ENCODE results near the gene ZBTB7B.
"Not testable (repeated sequence)": the region's sequence is repeated elsewhere in the genome, so short reads cannot be mapped to it uniquely, and the experiment has no call there.

Gene ZBTB7B

GRCh38 chr1:154969246-154969645 lies 33.4 kb upstream of the ZBTB7B start:
- no peak for DNase-seq (ENCODE audit: low read depth)

DNA sequence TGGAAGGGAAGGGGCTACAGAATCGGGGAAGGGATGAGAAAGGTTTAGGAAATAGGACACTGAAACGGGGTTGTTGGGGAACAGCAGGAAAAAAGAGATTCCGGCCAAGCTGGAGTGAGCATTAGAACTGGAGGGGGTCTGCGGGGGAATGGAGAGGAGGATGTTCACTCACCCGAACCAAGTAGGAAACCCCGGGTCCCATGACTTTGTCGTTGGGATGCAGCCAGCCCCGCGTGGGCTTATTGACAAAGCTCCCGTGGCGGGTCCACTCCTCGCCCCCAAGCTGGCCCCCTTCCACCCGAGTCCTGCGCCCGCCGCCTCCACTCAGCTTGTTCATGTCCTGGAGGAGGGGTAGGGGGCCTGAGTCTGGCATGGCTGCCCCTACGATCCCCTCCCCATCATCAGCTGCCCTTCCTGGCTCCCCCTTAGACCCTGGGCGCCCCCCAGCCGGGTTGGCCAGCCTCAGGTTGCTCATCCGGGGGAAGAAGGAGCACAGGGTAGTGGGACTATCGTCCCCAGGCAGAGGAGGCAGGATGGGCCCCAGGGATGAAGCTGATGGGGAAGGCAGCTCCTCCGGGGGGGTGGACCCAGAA lies 32.6 kb upstream of the ZBTB7B start:
- no peak for DNase-seq (ENCODE audit: low read depth)

DNA sequence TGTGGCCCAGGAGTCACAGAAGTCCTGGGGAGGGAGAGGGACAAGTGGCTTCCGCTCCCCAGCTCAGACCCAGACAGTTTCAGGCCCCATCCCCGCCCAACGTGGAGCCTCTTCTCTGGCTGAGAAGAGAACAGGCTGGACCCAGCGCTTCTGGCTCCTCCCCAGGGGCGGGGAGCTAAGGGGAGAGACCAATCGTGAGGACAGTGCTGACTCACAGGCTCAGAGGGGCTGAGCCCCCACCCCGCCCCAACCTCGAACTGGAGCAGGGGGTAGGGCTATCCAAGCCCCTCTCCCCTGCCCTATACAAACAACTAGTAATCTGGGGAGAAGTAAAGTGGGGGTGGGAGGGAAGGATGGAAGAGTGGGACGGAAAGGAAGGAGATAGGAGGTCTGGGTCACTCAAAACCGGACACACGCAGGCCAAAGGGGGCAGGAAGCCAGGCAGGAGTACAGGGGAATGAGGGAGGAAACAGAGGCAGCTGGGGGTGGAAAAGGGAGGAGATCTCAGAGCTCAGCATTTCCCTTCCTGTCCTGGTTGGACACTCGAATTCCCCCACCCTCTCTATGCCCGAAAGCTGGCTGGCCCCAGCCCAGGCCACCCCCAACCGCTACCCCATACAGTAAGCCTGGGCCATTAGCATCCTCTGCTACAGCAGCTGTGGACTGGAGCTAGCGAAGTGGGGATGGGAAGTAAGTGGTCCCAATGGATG lies 31.8 kb upstream of the ZBTB7B start, which contains the start of gene SHC1:
Gene SHC1 (minus strand): TSS at position 117 of the 710 bp plus-strand sequence. CDS start 221 bp downstream, outside the sequence.
- DNase-seq (ENCODE audit: low read depth), result no peak

- DNase-seq (ENCODE audit: low read depth), result no peak
Measured at GRCh38 chr1:154971341-154971998, 31.1 kb upstream of the ZBTB7B start.

DNA sequence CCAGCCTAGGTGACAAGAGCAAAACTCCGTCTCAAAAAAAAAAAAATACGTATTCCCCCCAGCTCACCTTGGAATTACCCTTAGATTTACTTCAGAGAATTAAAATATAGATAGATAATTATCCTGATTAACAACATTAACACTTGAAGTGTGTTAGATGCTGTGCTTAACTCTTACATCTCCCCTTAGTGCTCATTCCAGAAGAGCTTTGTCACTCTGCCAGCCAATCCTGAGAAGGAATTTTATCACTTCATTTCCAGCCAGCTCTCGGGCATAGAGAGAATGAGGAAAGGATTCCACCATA lies 30.4 kb upstream of the ZBTB7B start:
- no peak for DNase-seq (ENCODE audit: low read depth)

- DNase-seq (ENCODE audit: low read depth), result no peak
Measured at GRCh38 chr1:154972517-154973343, 29.9 kb upstream of the ZBTB7B start.

- peak; percentile 82 for DNase-seq (ENCODE audit: low read depth)
Measured at GRCh38 chr1:154973344-154974101, 29.1 kb upstream of the ZBTB7B start.

DNA sequence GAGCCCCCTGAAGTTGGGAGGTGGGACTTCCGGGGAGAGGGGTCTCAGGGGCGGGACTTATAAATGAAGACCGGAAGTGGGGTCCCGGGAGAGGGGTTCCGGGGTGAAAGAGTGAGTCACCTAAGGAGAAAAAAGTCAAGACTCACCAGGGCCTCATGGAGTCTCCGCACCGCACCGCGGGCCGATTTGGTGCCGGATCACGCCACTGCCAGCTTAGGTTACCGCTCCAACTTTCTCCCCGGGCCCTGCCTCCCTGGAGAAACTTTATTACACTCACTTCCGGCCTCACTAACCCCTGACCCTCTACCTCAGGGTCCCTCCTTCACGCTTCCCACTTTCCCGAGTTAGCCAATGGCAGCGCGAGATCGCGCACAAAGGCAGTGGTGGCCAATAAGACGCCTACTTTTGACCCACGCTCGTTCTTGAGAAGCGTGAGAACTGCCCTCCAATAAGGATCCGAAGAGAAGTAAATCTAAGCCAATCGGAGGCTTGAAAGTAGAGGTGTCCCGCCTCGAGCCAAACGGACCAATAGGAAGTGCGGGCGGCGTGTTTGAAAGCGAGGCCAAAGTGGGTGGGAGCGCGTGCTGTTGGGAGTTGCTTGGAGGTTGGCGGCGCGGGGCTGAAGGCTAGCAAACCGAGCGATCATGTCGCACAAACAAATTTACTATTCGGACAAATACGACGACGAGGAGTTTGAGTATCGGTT lies 28.3 kb upstream of the ZBTB7B start, which contains the start of gene CKS1B:
Gene CKS1B (plus strand): TSS at position 580 of the 706 bp plus-strand sequence. CDS start 65 bp downstream, at position 645.
- peak; percentile 95 for DNase-seq (ENCODE audit: low read depth)

- peak; percentile 91 for DNase-seq (ENCODE audit: low read depth)
Measured at GRCh38 chr1:154974808-154975408, 27.7 kb upstream of the ZBTB7B start.

DNA sequence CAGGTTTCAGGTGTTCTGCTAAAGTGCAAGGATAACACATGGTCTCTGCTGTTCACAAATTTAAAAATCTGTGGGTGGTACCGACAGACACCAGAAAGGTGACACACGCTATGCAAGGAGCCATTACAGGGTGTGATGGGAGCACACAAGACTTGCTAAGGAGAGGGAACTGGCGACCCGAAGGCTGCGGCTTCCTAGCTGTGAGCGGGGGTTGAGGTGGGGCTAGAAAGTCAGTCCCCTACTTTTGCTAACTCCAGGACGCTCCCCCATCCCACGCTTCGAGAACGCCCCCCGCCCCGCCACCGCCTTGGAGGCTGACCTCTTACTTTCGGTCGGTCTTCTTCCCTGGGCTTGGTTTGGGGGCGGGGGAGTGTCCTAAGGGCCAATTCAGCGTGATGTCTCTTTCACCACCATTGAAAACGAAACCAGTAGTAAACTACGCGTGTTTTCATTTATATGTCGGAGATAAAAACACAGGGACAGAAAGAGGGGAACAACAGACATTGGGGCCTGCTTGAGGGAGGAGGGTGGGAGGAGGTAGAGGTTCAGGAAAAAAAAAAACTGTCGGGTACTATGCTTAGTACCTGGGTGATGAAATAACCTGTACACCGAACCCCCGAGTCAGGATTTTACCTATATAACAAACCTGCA lies 27.1 kb upstream of the ZBTB7B start:
- DNase-seq (ENCODE audit: low read depth), result no peak

DNA sequence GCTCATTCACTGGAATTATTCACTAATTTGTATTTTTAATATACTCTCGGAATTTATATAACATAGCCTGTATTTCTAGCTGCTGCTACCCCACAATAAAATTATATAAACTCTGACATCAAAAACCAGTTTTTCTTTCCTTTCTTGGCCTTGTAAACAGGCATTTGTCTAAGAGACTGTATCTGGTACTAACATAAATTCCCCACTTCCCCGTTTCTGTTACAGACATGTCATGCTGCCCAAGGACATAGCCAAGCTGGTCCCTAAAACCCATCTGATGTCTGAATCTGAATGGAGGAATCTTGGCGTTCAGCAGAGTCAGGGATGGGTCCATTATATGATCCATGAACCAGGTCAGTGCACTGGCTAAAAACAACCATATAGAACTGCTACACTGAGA lies 24.8 kb upstream of the ZBTB7B start:
- not testable (repeated sequence) for DNase-seq (ENCODE audit: low read depth)

- no peak for DNase-seq (ENCODE audit: low read depth)
Measured at GRCh38 chr1:154978360-154978759, 24.2 kb upstream of the ZBTB7B start.

DNA sequence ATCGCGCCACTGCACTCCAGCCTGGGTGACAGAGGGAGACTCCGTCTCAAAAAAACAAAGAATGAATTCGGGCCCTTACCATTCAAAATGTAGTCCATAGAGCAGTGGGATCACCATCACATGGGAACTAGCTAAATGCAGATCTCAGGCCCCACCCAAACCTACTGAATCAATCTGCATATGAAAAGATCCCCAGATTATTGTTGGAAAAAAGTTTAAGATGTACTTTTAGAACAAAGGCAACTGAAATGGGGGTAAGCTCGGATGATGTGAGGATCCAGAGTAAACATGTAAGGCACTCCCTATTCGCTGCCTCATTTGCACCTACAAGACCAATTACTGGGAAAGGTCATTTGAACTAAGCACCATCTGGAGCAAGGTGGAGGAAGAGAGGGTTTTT lies 20.3 kb upstream of the ZBTB7B start:
- DNase-seq (ENCODE audit: low read depth), result no peak

- peak; percentile 89 for DNase-seq (ENCODE audit: low read depth)
Measured at GRCh38 chr1:154982897-154983648, 19.5 kb upstream of the ZBTB7B start, which contains the start of gene FLAD1. Gene FLAD1 (plus strand): TSS chr1:154983344. CDS start chr1:154983695, 351 bp downstream.

DNA sequence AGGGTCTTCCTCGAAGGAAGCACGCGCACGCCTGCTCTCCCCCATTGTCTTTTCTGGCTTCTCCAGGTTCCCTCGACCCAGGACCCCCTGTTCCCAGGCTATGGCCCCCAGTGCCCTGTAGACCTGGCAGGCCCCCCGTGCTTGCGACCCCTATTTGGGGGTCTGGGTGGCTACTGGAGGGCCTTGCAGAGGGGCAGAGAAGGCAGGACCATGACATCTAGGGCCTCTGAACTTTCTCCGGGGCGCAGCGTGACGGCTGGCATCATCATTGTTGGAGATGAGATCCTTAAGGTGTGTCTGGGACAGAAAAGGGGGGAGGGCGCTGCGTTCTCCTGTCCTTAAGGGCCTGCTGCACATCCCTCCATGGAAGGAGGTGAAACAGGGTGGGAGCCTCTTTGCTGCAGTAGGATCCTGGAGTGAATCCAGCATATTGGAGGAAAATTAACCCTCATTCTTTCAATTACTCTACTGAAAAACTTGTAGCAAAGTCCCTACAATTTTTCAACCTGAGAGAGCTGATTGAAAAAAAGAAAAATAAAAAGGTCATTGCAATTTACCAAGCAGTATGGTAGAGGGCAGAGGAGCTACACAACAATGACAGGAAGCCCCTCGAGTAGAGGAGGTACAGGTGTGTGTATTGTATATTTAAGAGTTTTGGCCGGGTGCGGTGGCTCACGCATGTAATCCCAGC lies 18.7 kb upstream of the ZBTB7B start:
- no peak for DNase-seq (ENCODE audit: low read depth)

GRCh38 chr1:154986736-154987135 lies 15.9 kb upstream of the ZBTB7B start:
- not testable (repeated sequence) for DNase-seq (ENCODE audit: low read depth)

- no peak for DNase-seq (ENCODE audit: low read depth)
Measured at GRCh38 chr1:154987326-154987725, 15.3 kb upstream of the ZBTB7B start.
